ENCODE data around the gene CDH10.

CDH10 gene

GRCh38 chr5:24595329-24595728 lies 49.4 kb downstream of the CDH10 start:
- no peak for DNase-seq

DNA sequence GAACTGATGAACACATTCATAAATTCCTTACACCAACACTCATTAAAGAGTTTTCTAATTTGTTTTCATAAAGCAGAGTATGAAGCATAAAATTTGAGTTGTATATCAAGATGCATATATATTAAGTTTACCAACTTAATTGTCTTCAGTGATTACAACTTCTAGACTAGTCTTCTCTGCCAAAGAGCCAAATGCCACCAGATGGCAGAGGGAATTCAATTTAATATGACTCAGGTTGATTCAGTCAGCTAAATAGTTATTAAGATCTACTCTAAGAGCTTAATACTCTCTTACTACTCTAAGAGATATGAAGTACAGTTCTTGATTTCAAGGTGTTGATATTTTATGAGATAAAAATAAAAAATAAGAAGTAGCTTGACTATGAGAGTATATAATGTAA lies 53.4 kb downstream of the CDH10 start:
- DNase-seq: no peak

DNA sequence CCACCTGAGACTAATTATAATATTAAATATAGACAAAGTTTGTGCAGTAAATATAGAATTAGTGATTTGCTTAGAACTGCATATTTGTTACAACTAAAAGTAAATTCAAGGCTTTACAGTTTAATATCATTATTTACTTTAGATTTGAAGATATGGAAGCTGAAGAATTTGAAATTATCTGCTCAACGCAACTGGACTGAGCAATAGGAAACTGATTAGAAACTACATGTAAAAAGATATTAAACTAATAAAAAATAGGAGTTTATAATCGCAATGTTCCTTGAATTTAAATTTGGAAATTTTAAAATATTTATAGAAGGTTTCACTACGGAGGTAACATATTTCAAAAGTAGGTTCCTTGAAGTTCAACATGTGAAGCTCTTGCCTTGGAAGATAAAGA lies 55.2 kb downstream of the CDH10 start:
- DNase-seq: no peak

DNA sequence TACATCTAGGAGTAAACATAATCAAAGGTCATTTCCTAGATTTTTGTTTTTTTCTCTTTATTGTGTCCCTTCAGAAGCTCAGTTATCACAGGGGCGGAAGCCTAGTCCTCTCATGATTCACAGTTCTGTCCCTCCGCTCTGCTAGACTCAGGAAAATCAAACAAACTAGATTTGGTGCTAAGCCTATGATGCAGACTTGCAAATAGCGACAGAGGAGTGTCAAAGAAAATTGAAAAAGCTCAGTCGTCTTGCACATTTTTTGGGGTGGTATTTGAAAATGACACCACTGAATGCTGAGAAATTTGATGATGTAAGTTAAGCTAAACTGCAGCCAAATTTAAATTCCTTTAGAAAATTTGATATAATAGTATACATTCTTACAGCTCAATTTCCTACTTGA lies 59.0 kb downstream of the CDH10 start:
- DNase-seq: no peak

GRCh38 chr5:24571302-24571701 lies 73.5 kb downstream of the CDH10 start:
- no peak for DNase-seq

DNA sequence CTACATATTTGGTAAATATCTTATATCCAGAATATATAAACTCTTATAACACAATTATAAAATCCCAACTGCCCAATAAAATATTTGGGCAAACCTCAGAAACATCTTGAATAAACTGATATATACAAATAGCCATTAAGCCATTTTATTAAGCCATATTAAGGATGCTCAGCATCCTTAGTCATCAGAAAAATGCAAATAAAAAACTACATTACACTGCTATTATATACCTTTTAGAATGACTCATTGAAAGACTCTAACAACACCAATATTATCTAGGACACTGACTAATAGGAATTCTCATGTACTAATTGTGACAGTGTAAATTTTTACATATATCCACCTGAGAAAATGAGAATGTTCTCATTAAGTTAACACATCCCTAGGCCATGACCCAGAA lies 77.8 kb downstream of the CDH10 start:
- no peak for DNase-seq

GRCh38 chr5:24555229-24555628 lies 89.5 kb downstream of the CDH10 start:
- no peak for DNase-seq

- no peak for DNase-seq
Observed at GRCh38 chr5:24547132-24547531, 97.6 kb downstream of the CDH10 start.

GRCh38 chr5:24539613-24540012 lies 105.2 kb downstream of the CDH10 start:
- no peak for DNase-seq

- DNase-seq: no peak
Observed at GRCh38 chr5:24538346-24538745, 106.4 kb downstream of the CDH10 start.

DNA sequence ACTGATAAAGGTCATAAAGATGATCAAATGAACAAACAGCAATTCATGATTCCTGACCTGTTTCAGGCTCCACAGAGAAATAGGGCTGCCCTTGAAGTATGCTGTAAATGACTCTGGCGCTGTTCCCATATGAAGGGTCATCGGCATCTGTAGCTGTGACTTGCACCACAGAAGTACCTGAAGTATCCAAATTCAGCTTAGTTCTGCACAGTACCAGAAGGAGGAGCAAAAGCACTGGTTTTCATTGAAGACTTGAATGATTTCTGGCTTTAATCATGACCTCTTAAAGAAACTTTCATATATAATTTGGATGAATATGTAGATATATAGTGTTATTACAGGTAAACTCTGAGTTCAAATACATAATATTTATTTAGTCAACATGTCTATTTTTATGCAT lies 109.1 kb downstream of the CDH10 start:
- DNase-seq: no peak

GRCh38 chr5:24530906-24531305 lies 113.9 kb downstream of the CDH10 start:
- DNase-seq: no peak

DNA sequence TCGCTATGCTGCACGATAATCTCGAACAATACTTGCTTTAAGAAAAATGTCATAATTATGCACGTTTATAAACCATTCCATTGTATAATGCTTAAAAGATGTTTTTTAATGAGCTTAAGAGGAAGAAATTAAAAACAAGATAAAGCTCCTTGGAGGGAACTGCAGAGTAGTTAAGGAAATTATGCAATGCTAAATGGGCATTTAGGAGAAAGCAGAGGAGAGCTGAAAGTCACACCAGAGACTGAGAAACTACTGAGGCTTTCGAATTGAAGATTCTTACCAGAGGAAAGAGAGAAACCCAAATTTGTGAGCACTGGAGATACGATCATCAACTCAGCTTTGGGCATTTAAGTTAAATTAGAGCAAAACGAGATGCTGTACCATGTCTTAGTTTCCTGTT lies 119.4 kb downstream of the CDH10 start:
- DNase-seq: no peak

GRCh38 chr5:24512423-24512822 lies 132.4 kb downstream of the CDH10 start:
- DNase-seq: no peak

DNA sequence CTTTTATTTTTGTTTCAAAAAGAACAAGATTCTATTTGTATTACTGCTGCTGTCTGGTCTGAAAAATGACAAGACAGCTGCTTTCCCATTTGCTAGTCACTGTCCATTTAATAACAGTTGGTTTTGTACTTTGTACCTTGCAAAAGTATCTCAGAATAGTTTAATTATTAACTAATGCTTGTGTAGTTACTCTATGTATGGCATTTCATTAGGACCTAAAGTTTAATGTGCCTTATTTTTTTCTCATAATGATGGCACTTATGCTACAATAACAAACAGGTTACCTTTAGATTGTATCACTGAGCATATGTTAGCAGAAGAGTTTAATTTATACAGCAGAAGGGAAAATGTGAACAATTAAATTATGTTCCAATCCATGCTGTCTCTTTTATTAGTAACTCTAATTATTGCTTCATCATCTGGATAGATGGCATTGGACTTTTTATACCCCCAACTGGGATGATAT lies 134.2 kb downstream of the CDH10 start:
- no peak for DNase-seq

DNA sequence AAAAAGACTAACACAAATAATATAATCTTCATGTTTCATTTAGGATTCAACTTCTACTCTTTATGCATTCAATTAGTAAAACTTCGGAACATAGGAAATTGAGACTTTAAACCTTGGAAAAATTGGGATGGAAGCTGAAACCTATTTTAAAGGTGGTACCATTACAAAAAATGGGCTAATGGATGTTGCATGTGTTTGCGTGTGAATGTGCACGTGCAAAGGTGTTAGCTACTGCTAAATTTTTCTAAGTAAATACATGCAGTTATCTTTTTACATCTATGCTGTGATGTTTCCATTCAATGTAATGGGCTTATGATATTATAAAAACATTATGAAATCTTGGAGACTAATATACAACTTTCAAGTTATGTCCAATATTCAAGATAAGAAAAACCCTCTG lies 134.8 kb downstream of the CDH10 start:
- DNase-seq: no peak

DNA sequence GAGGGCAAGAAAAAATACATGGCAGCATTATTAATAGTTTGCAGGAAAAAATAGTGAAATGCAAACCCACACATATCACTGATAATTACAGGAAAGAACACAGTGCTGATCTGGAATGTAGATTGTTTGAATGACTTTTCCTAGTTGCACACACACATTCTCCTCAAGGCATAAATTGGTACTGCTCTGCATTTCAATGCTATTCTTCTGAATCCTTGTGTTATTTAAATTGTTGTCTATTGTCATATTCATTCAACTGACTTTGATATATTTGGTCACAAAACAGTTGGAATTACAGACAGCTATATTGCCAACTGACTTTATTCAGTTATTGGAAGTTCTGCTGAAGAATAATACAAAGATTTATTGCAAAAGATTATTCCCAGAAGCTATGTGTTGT lies 139.5 kb downstream of the CDH10 start:
- no peak for DNase-seq

DNA sequence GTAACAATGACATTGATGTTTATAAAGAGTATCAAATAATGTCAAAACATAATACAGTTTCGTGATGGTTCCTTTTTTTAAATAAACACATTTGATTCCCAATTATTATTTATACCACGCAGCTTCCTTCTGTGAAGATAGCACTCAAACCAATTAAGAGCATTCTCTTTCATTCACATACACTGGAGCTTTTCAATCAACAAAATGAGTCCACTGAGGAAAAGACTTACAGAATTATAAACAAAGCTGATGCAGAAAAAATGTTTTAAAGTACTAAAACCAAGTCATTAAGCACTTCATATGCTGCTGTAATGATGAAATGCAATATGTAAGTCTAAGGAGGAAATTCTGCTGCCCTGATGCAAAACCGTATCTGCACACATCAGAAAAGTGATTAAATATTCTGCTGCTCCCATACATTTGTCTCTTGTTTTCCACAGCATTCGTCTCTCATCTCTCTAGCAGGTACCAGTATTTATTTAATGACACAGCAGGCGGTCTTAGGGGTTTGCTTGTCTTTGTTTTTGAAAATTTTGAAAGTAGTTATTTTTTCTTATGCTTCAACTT lies 147.1 kb downstream of the CDH10 start:
- DNase-seq: no peak

DNA sequence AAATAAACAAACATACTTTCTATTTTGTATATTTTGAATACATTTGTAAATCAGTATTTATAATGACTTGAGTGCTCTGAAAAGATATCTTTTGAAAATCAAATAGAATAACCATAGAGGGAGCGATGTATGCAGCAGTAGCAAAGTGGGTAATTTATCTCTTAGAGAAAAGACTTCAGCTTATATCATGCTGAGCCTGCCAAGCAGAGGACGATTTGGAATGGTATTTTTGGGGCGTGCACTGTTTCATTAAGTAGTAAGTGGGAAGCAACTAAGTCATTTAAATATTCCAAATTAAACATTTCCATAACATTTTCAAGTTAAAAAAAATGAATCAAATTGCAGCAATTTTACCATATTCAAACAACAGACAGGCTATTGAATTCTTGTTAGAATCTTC lies 147.6 kb downstream of the CDH10 start:
- DNase-seq: no peak

DNA sequence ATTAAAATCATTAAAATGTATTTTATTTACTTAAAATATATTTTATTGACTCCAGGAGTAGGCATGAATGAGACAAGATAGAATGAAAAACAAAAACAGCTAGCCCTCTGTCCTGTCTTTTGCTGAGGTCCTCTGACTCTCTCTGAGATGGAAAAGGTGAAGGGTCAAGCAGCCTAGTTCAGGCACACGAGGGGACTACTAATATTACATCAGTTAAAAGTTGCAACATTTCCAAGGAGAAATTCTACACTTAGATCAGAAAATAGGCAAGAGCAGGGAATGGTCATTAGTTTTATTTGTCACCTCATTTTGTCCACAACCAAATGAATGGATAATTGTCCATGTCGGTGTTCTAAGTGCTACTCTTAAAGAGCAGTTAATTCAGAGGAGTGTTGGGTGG lies 148.5 kb downstream of the CDH10 start:
- DNase-seq: no peak

- no peak for DNase-seq
Observed at GRCh38 chr5:24492229-24492628, 152.5 kb downstream of the CDH10 start.

- no peak for DNase-seq
Observed at GRCh38 chr5:24491490-24491889, 153.3 kb downstream of the CDH10 start.

GRCh38 chr5:24487368-24488229 lies 157.2 kb downstream of the CDH10 start:
- no peak for DNase-seq

GRCh38 chr5:24480952-24481351 lies 163.8 kb downstream of the CDH10 start:
- DNase-seq: no peak

DNA sequence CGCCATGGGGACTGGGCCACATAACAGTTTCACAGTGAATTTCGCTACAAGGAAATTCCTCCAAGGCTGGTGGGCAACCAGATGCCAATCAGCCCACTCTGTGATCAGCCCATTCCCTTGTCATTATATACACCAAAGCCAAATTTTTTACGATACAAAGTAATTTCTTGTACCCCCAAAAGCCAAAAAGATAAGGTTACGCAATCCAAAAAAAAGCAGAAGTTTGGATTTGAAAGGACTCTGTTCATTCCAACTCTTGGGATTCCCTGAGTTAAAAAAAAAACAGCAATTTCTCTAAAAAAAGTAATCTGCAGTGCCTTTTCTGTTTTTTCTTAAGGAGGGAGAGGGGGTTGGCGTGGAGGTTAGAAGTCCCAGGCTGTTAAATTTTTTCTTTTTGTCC lies 166.8 kb downstream of the CDH10 start:
- DNase-seq: no peak
